Epidermal melanocyte (primary cell): ENCODE measurements around the gene LYRM7.
"Not testable (repeated sequence)": the region's sequence is repeated elsewhere in the genome, so short reads cannot be mapped to it uniquely, and the experiment has no call there.

Source experiments
- DNase-seq: peaks from one replicate; pipeline ENCODE4 v3.0.0; 2011; ENCODE audit warnings: low spot score; ENCODE audit not compliant: insufficient read length

LYRM7 gene

DNA sequence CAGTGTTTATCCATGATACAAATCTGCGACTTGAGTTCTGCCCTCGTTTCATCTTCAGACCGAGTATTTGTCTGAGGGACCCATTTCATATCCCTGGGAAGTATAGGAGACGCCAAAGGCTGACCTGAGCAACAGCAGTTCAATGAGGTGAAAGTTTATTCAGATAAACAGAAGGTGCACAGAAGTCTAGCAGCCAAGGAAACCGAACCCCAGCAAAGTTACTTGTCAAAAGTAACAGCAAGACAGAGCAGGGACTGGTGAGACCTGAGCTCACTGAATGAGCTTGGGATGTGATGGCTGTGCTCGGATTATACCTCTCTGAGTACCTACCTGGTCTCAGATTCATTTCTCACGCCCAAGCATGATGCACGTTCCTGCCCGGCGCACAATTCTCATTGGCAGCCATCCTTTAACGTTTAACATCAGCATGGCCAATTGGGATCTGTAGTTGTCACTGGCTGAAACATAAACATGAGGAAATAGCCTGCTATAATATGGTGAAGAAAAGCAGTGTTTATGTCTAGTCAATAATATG lies 599 bp downstream of the LYRM7 start:
- no peak for DNase-seq

DNA sequence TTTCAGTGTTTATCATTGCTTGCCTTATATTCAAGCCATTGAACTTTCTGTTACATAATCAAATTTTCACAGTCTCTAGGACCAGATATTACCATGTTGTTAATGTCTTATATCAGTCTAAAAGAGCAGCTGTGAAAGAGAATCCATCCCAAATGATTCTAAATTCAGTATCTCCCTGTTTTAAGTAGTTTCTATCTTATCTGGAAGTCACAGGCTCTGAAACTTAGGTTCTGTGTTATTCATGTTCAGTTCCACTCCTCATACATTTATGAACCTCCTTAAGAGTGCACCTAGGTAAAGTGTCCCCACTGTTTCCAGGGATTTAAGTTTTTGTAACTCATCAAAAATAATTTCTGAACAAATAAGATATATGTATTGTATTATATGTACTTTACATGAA lies 9.7 kb downstream of the LYRM7 start:
- no peak for DNase-seq

DNA sequence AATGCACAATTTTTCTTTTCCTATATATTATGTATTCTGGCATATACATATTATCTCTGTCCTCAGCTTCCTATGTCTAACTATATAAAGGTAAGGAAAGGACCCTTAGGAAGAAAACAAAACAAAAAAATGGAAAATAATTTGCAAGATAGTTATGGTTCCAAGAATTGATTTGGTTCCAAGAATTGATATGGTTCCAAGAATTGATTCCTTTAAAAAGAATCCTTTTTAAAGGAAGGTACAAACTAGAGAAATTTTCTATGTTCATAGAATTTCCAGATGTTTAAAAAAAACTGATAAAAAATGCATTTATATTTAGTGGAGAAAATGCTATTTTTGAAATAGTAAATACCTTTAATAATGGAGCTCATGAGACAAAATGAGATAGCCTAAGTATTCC lies 12.1 kb downstream of the LYRM7 start:
- no peak for DNase-seq

DNA sequence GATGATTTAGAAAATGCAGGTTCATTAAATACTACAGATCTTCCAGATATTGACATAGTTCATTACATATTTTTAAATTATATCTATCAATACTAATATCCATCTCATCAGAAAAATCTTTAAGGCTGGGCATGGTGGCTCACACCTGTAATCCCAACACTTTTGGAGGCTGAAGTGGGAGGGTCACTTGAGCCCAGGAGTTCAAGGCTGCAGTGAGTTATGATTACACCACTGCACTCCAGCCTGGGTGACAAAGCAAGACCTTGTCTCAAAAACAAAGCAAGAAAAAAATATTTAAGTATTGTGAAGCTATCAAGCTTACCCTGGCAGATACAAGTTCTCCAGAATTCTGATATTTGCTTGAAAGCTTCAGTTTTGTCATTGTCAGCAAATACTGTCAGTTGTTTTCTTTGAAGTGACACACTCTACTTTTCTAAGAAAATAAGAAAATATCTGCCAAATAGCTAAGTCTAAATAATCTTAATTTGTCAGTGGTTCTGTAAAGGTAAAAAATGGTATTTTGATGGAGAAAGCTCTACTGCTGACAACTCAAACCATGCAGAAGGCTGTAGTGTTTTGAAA lies 14.9 kb downstream of the LYRM7 start:
- no peak for DNase-seq

DNA sequence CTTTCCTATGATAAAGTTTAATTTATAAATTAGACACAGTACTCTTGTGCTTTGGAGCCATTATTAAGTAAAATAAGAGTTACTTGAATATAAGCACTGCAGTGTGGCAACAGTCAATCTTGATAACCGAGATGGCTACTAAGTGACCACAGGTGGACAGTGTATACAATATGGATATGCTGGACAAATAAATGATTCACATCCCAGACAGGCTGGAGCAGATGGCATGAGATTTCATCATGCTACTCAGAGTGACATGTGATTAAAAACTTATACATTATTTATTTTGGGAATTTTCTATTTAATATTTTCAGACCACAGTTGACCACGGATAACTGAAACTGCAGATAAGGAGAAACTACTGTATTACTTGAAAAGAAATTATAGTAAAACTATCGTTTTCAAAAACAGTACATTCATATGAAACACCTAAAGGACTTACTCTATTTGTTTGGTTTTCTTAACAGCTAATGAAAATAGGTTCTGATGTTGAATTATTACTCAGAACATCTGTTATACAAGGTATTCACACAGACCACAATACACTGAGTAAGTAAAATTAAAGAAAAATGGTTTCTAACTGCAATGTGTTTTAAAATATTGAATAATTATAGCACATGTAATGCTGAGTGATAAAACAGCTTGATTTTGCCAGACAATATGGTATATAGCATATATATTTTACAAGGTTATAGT lies 16.0 kb downstream of the LYRM7 start:
- DNase-seq: no peak

DNA sequence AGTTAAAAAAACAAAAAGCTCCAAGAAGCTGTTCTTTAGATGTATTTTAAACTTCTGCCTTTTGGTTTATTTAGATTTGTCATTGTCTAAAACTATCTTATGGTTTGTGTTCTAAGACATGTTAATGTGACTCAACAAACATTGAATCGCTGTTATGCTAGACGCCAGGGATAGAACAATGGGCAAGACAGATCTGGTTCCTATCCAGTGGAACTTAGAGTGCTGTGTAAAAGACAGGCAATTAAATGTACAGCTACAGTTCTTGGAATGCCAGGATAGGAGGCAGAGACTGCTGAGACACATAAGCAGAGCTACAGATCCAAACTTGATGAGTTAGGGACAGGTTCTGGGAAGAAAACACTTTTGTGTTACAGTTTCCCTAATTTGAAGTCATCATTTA lies 22.4 kb downstream of the LYRM7 start:
- DNase-seq: no peak

DNA sequence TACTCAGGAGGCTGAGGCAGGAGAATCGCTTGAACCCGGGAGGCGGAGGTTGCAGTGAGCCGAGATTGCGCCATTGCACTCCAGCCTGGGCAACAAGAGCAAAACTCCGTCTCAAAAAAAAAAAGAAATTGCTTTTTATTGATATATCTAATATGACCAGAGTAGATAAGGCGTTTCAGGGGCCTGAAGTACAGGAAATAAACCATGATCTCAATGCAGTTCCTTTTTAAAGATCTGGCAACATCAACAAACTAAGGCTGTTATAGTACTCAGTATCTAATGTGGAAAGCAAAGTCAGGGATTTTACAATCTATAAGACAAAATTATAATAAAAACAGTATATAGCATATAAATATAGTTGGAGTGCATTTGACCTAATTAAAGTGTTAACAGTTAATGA lies 23.2 kb downstream of the LYRM7 start:
- not testable (repeated sequence) for DNase-seq

DNA sequence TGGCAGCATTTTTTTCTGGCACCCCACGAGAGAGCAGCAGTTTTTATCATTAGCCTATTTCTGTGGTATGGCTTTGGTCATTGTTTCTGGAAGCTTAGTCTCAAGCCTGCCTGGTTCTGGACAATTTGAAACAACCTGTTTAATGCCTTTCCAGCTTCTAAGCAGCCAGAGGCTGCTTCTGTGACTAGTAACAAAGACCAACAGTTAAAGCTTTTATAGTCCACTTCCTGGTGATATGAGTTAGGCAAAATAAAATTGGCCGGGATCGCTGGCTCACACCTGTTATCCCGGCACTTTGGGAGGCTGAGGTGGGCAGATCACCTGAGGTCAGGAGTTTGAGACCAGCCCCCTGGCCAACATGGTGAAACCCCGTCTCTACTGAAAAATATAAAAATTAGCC lies 24.0 kb downstream of the LYRM7 start:
- DNase-seq: no peak

DNA sequence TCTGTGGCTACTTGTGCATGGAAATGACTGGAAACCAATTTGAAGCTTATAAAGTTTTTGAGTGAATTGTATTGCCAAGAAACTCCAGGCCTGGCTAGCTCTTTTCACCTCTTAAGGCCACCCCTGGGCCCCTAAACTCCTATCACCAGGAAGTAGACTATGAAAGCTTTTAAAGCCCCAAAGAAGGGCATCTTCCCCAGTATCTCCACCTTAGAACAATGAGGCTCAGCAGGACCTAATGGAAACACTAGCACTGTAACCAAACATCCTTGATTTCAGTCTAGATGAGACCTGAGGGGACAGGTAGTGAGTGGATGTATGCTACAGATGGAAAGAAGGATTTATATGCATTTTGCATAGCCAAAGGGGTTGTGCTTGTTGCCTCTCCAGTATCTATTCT lies 25.0 kb downstream of the LYRM7 start:
- DNase-seq: no peak

DNA sequence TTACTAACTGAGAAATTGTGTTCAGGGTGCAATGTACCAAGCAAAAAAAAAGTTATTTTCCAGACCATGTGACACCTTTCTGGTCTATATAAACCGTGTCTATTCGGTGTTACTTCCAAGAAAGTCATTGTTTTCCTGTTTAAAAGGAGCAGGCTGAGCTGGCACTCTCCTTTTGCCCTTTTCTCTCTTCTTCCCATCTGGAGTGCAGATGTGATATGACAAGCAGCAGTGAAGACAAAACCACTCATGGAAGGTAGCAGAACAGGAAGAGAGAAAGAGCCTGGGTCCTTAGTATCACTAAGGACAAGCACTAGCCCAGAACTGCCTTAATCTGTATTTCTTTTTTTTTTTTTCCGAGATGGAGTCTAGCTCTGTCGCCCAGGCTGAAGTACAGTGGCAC lies 25.6 kb downstream of the LYRM7 start:
- DNase-seq: no peak

DNA sequence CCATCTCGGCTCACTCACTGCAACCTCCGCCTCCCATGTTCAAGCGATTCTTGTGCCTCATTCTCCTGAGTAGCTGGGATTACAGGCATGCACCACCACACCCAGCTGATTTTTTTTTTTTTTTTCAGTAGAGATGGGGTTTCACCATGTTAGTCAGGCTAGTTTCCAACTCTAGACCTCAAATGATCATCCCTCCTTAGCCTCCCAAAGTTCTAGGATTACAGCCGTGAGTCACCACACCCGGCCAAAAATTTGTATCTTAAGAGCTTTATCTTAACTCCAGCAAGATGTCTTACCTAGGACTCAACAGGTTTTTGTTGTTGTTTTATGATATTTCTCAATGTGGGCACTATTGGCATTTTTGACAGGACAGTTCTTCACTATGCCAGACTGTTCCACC lies 27.9 kb downstream of the LYRM7 start:
- DNase-seq: no peak

DNA sequence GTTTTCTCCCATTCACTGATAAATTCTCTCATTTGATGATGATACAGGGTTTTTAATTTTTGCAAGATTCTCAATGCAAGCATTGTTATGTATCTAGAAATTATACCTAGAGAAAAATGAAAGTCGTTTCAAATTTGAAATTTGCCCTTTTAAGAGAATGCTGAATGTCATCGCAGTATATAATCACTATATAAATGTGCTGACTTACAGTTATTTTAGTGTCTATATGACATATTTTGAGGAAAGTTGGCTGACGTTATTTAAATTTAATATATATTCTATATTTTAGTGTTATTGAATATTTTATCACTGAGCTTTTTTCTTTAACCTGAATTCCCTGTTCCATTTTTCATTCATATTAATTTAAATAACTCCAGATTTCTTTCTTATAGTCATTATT lies 29.8 kb downstream of the LYRM7 start:
- DNase-seq: no peak

DNA sequence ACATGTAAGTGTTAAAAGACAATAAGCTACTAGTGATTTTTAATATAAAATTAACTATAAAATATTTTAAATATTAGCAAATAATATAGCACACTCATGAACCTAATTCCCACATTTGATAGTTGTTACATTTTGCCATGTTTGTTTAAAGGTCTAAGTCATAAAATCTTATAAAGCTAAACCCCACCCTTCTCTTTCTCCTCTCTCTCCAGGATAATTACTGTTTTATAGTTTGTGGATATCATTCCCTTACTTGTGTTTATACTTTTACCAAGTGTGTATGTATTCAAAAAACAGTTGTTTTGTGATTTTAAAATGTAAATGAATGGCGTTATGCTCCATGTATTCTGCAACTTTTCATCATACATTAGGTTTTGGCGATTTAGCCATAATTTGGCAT lies 34.2 kb downstream of the LYRM7 start:
- DNase-seq: no peak

DNA sequence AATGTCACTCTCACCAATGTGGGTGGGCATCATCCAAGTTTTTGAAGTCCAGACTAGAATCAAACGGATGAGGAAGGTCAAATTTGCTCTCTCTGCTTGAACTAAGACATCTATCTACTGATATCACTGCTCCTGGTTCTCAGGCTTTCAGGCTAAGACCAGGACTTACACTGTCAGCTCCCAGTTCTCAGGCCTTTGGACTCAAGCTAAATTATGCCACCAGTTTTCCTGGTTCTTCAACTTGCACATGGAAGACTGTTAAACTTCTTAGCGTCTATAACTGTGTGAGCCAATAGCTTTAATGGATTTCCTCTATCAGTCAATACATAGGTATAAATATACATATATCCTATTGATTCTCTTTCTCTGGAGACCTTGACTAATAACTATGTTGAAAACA lies 35.3 kb downstream of the LYRM7 start:
- no peak for DNase-seq

DNA sequence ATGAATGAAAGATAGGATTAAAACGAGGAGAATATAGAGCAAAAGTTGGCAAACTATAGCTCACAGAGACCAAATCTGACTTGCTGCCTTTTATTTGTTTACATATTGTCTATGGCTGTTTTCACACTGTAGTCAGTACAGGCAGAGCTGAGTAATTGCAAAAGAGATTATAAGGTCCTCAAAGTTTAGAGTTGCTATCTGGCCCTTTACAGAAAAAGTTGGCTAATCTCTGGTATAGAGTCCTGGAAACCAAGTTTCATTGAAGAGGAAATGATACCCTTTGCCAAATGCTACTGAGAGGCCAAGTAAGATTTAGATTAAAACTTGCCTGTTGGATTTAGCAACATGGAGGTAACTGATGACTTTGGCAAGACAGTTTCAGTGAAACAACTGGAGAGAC lies 36.0 kb downstream of the LYRM7 start:
- no peak for DNase-seq

DNA sequence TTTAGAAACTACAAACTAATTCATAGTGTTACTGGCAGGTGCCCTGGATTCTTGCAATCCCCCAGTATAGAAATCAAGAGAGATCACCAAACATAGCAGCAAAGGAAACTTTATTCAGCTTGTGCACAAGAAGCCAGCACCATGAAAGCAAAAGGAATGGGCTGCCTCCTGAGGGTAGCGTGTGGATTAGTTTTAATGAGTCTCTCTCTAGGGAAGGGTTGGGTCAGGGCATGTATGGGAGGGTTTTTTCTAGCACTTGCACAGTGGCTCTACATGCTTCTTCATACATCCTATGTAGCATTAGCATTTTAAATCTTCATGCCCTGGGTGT lies 38.4 kb downstream of the LYRM7 start:
- no peak for DNase-seq

DNA sequence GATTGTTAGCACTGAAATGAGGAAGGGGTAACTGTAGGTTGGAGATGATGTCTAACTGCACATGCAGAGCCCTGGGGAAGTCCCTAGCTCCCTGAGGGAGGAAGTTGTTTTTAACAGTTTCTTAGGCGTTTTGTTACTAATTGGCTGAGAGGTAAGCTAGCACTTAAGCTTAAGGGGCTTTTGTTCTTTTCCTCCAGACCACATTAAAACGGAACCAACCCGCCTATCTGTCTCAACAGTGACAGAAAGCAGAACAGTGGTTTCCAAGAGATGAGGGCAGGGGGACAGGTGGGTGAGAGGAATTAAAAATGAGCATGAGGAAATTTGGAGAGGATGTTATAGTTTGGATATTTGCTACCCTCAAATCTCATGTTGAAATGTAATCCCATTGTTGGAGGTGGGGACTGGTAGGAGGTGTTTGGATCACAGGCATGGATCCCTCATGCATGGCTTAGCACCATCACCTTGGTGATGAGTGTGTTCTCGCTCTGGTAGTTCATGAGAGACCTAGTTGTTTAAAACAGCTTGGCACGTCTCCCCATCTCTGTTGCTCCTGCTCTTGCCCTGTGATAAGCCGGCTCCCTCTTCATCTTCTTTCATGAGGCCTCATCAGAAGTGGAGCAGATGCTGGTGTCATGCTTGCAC lies 38.9 kb downstream of the LYRM7 start:
- DNase-seq: no peak

DNA sequence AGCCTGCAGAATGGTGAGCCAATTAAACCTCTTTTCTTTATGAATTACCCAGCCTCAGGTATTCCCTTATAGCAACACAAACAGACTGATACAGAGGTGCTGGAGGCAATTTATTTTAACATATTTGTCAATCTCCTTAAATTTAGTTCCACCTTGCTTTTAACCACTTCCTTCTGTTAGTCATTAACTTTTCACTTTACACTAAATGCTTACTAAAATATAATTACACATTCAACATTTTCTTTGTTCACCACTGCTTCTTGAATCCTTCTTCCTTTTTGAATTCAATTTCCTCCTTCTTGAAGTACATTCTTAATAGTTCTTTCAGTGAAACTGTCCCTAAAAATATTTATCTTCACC lies 39.4 kb downstream of the LYRM7 start:
- DNase-seq: no peak

DNA sequence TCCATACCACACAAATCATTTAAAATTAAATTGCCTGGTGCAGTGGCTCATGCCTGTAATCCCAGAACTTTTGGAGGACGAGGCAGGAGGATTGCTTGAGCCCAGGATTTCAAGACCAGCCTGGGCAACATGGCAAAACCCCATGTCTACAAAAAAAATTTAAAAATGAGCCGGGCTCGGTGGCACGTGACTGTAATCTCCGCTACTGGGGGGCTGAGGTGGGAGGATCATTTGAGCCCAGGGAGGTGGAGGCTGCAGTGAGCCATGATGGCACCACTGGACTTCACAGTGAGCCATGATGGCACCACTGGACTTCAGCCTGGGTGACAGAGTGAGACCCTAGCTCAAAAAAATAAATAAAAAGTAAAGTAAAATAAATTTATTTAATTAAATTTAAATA lies 40.9 kb downstream of the LYRM7 start:
- DNase-seq: no peak

DNA sequence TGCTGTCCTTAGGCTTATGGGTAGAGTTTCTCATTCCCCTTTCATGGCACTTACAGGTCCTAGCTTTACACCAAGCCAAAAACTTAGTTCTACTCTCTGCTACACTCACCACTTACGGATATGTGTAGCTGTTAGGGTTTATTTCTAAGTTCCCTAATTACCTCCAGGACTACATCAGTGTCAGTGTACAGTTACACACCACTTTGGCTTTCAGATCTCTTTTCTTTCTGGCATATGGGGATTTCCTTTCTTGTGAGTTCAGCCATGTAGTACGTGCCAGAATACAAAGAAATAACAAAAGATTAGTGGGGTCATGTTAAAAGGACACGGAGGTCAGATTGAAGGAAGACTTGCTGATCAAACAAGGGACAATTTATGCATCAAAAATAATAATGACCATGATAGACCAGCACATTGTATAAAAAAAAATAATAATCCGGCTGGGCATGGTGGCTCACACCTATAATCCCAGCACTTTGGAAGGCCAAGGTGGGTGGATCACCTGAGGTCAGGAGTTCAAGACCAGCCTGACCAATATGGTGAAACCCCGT lies 41.8 kb downstream of the LYRM7 start:
- no peak for DNase-seq

DNA sequence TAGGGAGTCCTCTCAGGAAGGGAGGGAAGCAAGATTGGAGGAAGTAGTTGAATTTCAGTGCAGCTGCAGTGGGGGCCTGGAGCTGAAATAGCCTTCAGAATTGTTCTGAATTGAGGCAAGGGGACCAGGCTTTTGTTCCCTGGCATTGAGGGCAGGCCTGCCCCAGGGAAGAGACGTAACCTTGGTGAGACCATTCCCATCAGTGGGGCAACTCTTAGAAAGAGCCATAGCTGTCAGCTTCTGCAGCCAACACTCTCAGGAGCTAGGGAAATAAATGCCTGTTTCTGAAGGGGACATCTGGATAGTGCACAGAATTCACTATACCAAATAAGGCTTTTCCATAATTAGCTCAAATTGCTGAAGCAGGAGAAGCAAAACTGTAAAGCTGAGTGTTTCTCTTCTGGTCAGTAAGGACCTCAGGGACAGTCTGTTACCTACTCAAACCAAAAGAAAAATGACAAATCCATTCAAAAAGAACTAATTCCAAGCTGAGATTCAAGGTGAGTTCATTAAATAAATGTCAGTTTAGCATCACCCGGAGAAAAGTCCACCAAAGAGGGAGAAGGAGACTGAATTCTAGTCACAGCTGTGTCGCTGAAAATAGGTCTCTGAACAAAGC lies 44.0 kb downstream of the LYRM7 start:
- no peak for DNase-seq

DNA sequence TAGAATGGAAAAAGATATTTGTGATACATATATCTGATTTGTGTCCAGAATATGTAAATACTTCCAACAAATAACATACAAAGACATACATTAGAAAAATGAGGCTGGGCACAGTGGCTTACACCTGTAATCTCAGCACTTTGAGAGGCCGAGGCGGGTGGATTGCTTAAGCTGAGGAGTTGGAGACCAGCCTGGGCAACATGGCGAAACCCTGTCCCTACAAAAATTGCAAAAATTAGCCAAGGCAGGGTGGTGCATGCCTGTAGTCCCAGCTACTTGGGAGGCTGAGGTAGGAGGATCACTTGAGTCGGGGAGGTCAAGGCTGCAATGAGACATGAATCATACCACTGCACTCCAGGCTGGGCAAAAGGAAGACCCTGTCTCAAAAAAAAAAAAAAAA lies 47.0 kb downstream of the LYRM7 start:
- no peak for DNase-seq
